ENCODE measurements around the gene SCN4A. TPM values are rescaled to one million over a fixed set of nuclear protein-coding genes. Genes with fewer than 3 reads are reported as not detected.

Gene SCN4A
- total and polyA plus RNA-seq, 2 of the 13 experiments (the other 11 are each of a cell fraction or from before 2014, with no cell fraction given) = 0.02 to 0.03 TPM

DNA sequence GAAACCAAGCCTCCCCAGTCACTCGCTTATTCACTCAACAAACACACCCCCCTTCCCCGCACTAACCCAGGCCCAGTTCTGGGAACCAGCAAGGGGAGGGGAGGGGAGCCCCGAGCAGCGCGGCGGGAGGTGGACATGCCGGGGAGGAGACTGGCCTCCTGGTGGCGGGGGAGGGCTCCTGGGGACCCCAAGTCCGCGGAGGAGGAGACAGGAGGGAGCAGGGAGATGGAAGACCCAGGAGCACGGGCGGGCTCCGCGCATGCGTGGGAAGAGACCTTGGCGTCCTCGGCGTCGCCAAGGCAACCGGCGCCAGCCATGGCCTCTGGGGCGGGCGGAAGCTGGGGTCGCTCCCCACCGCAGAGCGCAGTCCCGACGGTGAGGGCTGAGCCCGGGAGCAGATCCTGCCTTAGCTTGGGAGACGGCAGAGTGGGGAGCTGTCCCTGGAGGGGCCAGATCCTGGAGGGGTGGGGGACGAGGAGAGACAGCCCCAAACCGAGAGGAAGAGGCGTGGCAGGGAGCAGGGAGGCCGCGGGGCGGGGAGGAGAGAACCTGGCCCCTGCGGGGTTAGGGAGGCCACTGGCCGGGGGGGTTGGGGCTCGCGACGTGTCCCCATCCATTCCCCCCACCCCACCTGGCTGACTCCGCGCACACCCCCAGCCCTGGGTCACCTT is 25.5 kb upstream of the SCN4A start, which contains the start of gene PRR29 (continued):
- TF ChIP-seq HNRNPUL1 (IDR thresholded peaks at IDR 0.05; ENCODE audit: low read depth, low read length) (no peak), RFX3 (CRISPR knock-in tag; IDR thresholded peaks at IDR 0.05) (peak; percentile 100), ZNF234 (CRISPR knock-in tag; conservative IDR thresholded peaks at IDR 0.05) (no peak), ZNF350 (CRISPR knock-in tag; IDR thresholded peaks at IDR 0.05; ENCODE audit: borderline replicate concordance, low read depth) (peak; percentile 41), CHCHD3 (CRISPR knock-in tag; IDR thresholded peaks at IDR 0.05) (no peak), ZNF225 (CRISPR knock-in tag; IDR thresholded peaks at IDR 0.05) (no peak), EEA1 (CRISPR knock-in tag; IDR thresholded peaks at IDR 0.05; ENCODE audit: borderline replicate concordance) (peak; percentile 71; the same call in 1 of the 2 replicates), AHR (CRISPR knock-in tag; IDR thresholded peaks at IDR 0.05) (peak; percentile 66; the same call in 1 of the 2 replicates), ZFX (CRISPR knock-in tag; IDR thresholded peaks at IDR 0.05; ENCODE audit: low read depth) (peak; percentile 58; the same call in 1 of the 2 replicates), ZNF781 (CRISPR knock-in tag; IDR thresholded peaks at IDR 0.05; ENCODE audit: borderline replicate concordance, not compliant biosample characterization) (no peak), ZNF720 (CRISPR knock-in tag; IDR thresholded peaks at IDR 0.05) (no peak), NFIB (CRISPR knock-in tag; IDR thresholded peaks at IDR 0.05; ENCODE audit: borderline replicate concordance) (no peak), HMG20A (CRISPR knock-in tag; IDR thresholded peaks at IDR 0.05; ENCODE audit: borderline replicate concordance) (no peak), PITX1 (CRISPR knock-in tag; IDR thresholded peaks at IDR 0.05) (no peak), ZNF790 (CRISPR knock-in tag; IDR thresholded peaks at IDR 0.05; ENCODE audit: borderline replicate concordance) (no peak), GPN1 (CRISPR knock-in tag; IDR thresholded peaks at IDR 0.05; ENCODE audit: borderline replicate concordance) (no peak), ZNF331 (CRISPR knock-in tag; IDR thresholded peaks at IDR 0.05) (no peak), RBAK (CRISPR knock-in tag; IDR thresholded peaks at IDR 0.05) (no peak), SRY (CRISPR knock-in tag; IDR thresholded peaks at IDR 0.05) (no peak), THAP8 (CRISPR knock-in tag; IDR thresholded peaks at IDR 0.05; ENCODE audit: borderline replicate concordance) (no peak), TMF1 (CRISPR knock-in tag; IDR thresholded peaks at IDR 0.05; ENCODE audit: low read depth) (no peak), ZC3H4 (CRISPR knock-in tag; IDR thresholded peaks at IDR 0.05; ENCODE audit: borderline replicate concordance) (no peak)
- TF ChIP-seq, protein P1, sequence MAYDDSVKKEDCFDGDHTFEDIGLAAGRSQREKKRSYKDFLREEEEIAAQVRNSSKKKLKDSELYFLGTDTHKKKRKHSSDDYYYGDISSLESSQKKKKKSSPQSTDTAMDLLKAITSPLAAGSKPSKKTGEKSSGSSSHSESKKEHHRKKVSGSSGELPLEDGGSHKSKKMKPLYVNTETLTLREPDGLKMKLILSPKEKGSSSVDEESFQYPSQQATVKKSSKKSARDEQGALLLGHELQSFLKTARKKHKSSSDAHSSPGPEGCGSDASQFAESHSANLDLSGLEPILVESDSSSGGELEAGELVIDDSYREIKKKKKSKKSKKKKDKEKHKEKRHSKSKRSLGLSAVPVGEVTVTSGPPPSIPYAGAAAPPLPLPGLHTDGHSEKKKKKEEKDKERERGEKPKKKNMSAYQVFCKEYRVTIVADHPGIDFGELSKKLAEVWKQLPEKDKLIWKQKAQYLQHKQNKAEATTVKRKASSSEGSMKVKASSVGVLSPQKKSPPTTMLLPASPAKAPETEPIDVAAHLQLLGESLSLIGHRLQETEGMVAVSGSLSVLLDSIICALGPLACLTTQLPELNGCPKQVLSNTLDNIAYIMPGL (CRISPR knock-in tag; IDR thresholded peaks at IDR 0.05; ENCODE audit: borderline replicate concordance in 1 of 2, low read depth in 1 of 2) = no peak
- TF ChIP-seq, protein P2, sequence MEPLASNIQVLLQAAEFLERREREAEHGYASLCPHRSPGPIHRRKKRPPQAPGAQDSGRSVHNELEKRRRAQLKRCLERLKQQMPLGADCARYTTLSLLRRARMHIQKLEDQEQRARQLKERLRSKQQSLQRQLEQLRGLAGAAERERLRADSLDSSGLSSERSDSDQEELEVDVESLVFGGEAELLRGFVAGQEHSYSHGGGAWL (CRISPR knock-in tag; IDR thresholded peaks at IDR 0.05) = no peak
- TF ChIP-seq, protein P3, sequence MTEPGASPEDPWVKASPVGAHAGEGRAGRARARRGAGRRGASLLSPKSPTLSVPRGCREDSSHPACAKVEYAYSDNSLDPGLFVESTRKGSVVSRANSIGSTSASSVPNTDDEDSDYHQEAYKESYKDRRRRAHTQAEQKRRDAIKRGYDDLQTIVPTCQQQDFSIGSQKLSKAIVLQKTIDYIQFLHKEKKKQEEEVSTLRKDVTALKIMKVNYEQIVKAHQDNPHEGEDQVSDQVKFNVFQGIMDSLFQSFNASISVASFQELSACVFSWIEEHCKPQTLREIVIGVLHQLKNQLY (CRISPR knock-in tag; IDR thresholded peaks at IDR 0.05) = no peak
- TF ChIP-seq, protein P4, sequence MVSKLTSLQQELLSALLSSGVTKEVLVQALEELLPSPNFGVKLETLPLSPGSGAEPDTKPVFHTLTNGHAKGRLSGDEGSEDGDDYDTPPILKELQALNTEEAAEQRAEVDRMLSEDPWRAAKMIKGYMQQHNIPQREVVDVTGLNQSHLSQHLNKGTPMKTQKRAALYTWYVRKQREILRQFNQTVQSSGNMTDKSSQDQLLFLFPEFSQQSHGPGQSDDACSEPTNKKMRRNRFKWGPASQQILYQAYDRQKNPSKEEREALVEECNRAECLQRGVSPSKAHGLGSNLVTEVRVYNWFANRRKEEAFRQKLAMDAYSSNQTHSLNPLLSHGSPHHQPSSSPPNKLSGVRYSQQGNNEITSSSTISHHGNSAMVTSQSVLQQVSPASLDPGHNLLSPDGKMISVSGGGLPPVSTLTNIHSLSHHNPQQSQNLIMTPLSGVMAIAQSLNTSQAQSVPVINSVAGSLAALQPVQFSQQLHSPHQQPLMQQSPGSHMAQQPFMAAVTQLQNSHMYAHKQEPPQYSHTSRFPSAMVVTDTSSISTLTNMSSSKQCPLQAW (CRISPR knock-in tag; IDR thresholded peaks at IDR 0.05) = peak; percentile 82

All from HepG2 (cell line).